Endothelial cell (in vitro differentiated cells): ENCODE results near the gene NAT8. TPM values are rescaled to one million over a fixed set of nuclear protein-coding genes. Genes with fewer than 3 reads are reported as not detected.
"Not testable (repeated sequence)": the region's sequence is repeated elsewhere in the genome, so short reads cannot be mapped to it uniquely, and the experiment has no call there.

Experiments
- DNase-seq: peaks from one replicate; pipeline ENCODE4 v3.0.0; 2021; ENCODE audit warnings: low spot score
- H3K27ac Mint-ChIP-seq: one replicate; pipeline ENCODE4 v1.8.0; 2021; ENCODE audit warnings: mixed read lengths, inconsistent platforms; ENCODE audit not compliant: unreplicated experiment
- H3K27me3 Mint-ChIP-seq: one replicate; pipeline ENCODE4 v1.8.0; 2021; ENCODE audit warnings: mild to moderate bottlenecking, moderate library complexity, mixed read lengths, inconsistent platforms; ENCODE audit not compliant: unreplicated experiment
- H3K36me3 Mint-ChIP-seq: one replicate; pipeline ENCODE4 v1.8.0; 2021; ENCODE audit warnings: mild to moderate bottlenecking, low read depth, mixed read lengths, inconsistent platforms; ENCODE audit not compliant: unreplicated experiment
- H3K4me1 Mint-ChIP-seq: one replicate; pipeline ENCODE4 v1.8.0; 2021; ENCODE audit warnings: mild to moderate bottlenecking, mixed read lengths, inconsistent platforms; ENCODE audit not compliant: unreplicated experiment
- H3K4me3 Mint-ChIP-seq: one replicate; pipeline ENCODE4 v1.8.0; 2021; ENCODE audit warnings: mild to moderate bottlenecking, mixed read lengths, inconsistent platforms; ENCODE audit not compliant: unreplicated experiment
- H3K9me3 Mint-ChIP-seq: one replicate; pipeline ENCODE4 v1.8.0; 2021; ENCODE audit warnings: mixed read lengths, inconsistent platforms; ENCODE audit not compliant: unreplicated experiment
- CTCF ChIP-seq: fragments of 200-600 bp; sonication (generic); IDR thresholded peaks from one replicate; pipeline ENCODE4 v1.5.0; 2021; ENCODE audit warnings: antibody characterized with exemption; ENCODE audit not compliant: unreplicated experiment
- total RNA-seq: library from RNA; stranded (reverse); fragmentation: NEBNext Ultra II Directional; extraction: Animal tissue kit (Norgen Biotek cat#: 25700); gene quantifications from one replicate; pipeline ENCODE4 v1.2.1, GENCODE V29; 2021; ENCODE audit not compliant: unreplicated experiment

Gene NAT8
- total RNA-seq, 1 donor from 2014 or later = not detected

- H3K4me1 Mint-ChIP-seq, H3K27ac Mint-ChIP-seq, H3K36me3 Mint-ChIP-seq, H3K9me3 Mint-ChIP-seq, H3K4me3 Mint-ChIP-seq, H3K27me3 Mint-ChIP-seq: not testable (repeated sequence)
- peak; percentile 62 for TF ChIP-seq CTCF
- peak; percentile 60 for DNase-seq
Observed at GRCh38 chr2:73679951-73680571, 37.8 kb upstream of the NAT8 start.

GRCh38 chr2:73679237-73679636, 37.0 kb upstream of the NAT8 start:
- H3K27me3 Mint-ChIP-seq, H3K27ac Mint-ChIP-seq, H3K36me3 Mint-ChIP-seq, H3K4me1 Mint-ChIP-seq, DNase-seq, H3K4me3 Mint-ChIP-seq, H3K9me3 Mint-ChIP-seq: not testable (repeated sequence)

- not testable (repeated sequence) for H3K27ac Mint-ChIP-seq, DNase-seq
Observed at GRCh38 chr2:73678008-73678407, 35.8 kb upstream of the NAT8 start.

GRCh38 chr2:73676211-73676610, 34.0 kb upstream of the NAT8 start:
- not testable (repeated sequence) for H3K27me3 Mint-ChIP-seq, DNase-seq, H3K4me3 Mint-ChIP-seq, H3K27ac Mint-ChIP-seq, H3K9me3 Mint-ChIP-seq, H3K36me3 Mint-ChIP-seq
- peaks cover 18% of the 10 kb centered on the region for H3K4me1 Mint-ChIP-seq

More at GRCh38 chr2:73678008-73678407, 35.8 kb upstream of the NAT8 start:
- H3K27me3 Mint-ChIP-seq, H3K9me3 Mint-ChIP-seq, H3K4me1 Mint-ChIP-seq, H3K36me3 Mint-ChIP-seq, H3K4me3 Mint-ChIP-seq: not testable (repeated sequence)

- not testable (repeated sequence) for H3K4me3 Mint-ChIP-seq, H3K9me3 Mint-ChIP-seq, DNase-seq, H3K27ac Mint-ChIP-seq, H3K36me3 Mint-ChIP-seq, H3K27me3 Mint-ChIP-seq
- H3K4me1 Mint-ChIP-seq = peaks cover 24% of the 10 kb centered on the region
Observed at GRCh38 chr2:73674696-73675157, 32.5 kb upstream of the NAT8 start.

- not testable (repeated sequence) for H3K9me3 Mint-ChIP-seq, H3K27ac Mint-ChIP-seq, DNase-seq, H3K4me3 Mint-ChIP-seq, H3K27me3 Mint-ChIP-seq, H3K36me3 Mint-ChIP-seq
- H3K4me1 Mint-ChIP-seq = peaks cover 20% of the 10 kb centered on the region
Observed at GRCh38 chr2:73669976-73670375, 27.8 kb upstream of the NAT8 start.

- not testable (repeated sequence) for H3K4me1 Mint-ChIP-seq, H3K36me3 Mint-ChIP-seq, H3K4me3 Mint-ChIP-seq, H3K9me3 Mint-ChIP-seq, DNase-seq, H3K27me3 Mint-ChIP-seq, H3K27ac Mint-ChIP-seq
Observed at GRCh38 chr2:73667239-73667638, 25.0 kb upstream of the NAT8 start.

GRCh38 chr2:73654175-73654574, 12.0 kb upstream of the NAT8 start:
- Mint-ChIP-seq H3K4me1 (no peaks in the 10 kb centered on the region), H3K27ac (no peak overlapping the region), H3K9me3 (no peaks in the 10 kb centered on the region), H3K36me3 (no peaks in the 10 kb centered on the region), H3K27me3 (peaks cover under 1% of the 10 kb centered on the region), H3K4me3 (no peak overlapping the region)
- TF ChIP-seq CTCF = no peak
- no peak for DNase-seq
